Measurements from ENCODE around the gene SEPTIN11.

DNA sequence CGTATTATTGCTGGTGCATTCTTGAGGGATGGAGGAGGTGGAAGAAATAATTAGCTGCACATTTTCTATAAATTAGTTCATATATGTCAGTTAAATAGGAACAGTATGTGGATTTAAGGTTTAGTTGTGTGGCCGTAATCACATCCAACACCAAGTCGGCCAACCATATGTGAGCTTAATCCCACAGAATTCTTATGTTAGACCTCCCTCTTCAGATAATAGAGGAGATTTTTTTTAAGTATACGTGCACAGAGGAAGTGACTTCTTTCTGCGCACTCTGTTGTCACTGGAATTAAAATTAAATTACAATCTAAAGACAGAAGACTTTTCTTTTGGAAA lies 2.1 kb downstream of the SEPTIN11 start:
- TF ChIP-seq CTCF (conservative IDR thresholded peaks at IDR 0.05 in 1 of 2, IDR thresholded peaks at IDR 0.05 in 1 of 2; ENCODE audit: low read depth in 1 of 2, low read length in 2 of 2) (peak in 1 of 2 donors; percentile 5), EZH2 (IDR thresholded peaks at IDR 0.05; ENCODE audit: low read length, missing control alignments) (no peak)

Data from fibroblast of lung (primary cell).